Astrocyte of the spinal cord (primary cell): ENCODE data around the gene MACROD2.

Experiments used
- DNase-seq: peaks from one replicate; pipeline ENCODE4 v3.0.0; 2011; ENCODE audit warnings: low read depth, low spot score
- H3K4me3 ChIP-seq: 2 replicates; pipeline ENCODE4 v1.5.1; 2011; ENCODE audit warnings: low read depth, mild to moderate bottlenecking, low read length, moderate library complexity
- CTCF ChIP-seq: IDR thresholded peaks from 2 replicates; pipeline ENCODE4 v1.5.1; 2012; ENCODE audit warnings: low read depth, mild to moderate bottlenecking, low read length, inconsistent platforms
- in situ Hi-C: cut with HindIII; loops from 2 replicates; pipeline ENCODE4 v1.10.0; 2017; ENCODE audit warnings: low sequenced_read_pairs

MACROD2 gene

GRCh38 chr20:14878676-14879019, 883.3 kb downstream of the MACROD2 start:
- no peak for TF ChIP-seq CTCF
- in situ Hi-C loops = no loop called here
- no peak for DNase-seq
- no peak overlapping the region for H3K4me3 ChIP-seq

GRCh38 chr20:14879020-14879697, 883.8 kb downstream of the MACROD2 start:
- peak; percentile 79 for DNase-seq
- no peak overlapping the region for H3K4me3 ChIP-seq
- in situ Hi-C loops = no loop called here
- TF ChIP-seq CTCF = no peak

- in situ Hi-C loops = no loop called here
- TF ChIP-seq CTCF = no peak
- H3K4me3 ChIP-seq = no peak overlapping the region
- no peak for DNase-seq
Observed at GRCh38 chr20:14879839-14880238, 884.5 kb downstream of the MACROD2 start.

GRCh38 chr20:14881518-14881917, 886.2 kb downstream of the MACROD2 start:
- H3K4me3 ChIP-seq = no peak overlapping the region
- no peak for TF ChIP-seq CTCF
- no peak for DNase-seq
- in situ Hi-C loops = no loop called here

GRCh38 chr20:14882157-14882556, 886.8 kb downstream of the MACROD2 start:
- in situ Hi-C loops = no loop called here
- no peak for DNase-seq
- TF ChIP-seq CTCF = no peak

GRCh38 chr20:14882846-14883245, 887.5 kb downstream of the MACROD2 start:
- H3K4me3 ChIP-seq = no peak overlapping the region
- in situ Hi-C loops = no loop called here
- no peak for TF ChIP-seq CTCF
- no peak for DNase-seq

More at GRCh38 chr20:14882157-14882556, 886.8 kb downstream of the MACROD2 start:
- no peak overlapping the region for H3K4me3 ChIP-seq
